OCI-M1 (cell line): Measurements from ENCODE around the gene ZBTB5.
"Not testable (repeated sequence)": the region's sequence is repeated elsewhere in the genome, so short reads cannot be mapped to it uniquely, and the experiment has no call there.

Experiments used
- DNase-seq: peaks from one replicate; lab custom pipeline; 2025; lab: John Stamatoyannopoulos, UW

The ZBTB5 gene

DNA sequence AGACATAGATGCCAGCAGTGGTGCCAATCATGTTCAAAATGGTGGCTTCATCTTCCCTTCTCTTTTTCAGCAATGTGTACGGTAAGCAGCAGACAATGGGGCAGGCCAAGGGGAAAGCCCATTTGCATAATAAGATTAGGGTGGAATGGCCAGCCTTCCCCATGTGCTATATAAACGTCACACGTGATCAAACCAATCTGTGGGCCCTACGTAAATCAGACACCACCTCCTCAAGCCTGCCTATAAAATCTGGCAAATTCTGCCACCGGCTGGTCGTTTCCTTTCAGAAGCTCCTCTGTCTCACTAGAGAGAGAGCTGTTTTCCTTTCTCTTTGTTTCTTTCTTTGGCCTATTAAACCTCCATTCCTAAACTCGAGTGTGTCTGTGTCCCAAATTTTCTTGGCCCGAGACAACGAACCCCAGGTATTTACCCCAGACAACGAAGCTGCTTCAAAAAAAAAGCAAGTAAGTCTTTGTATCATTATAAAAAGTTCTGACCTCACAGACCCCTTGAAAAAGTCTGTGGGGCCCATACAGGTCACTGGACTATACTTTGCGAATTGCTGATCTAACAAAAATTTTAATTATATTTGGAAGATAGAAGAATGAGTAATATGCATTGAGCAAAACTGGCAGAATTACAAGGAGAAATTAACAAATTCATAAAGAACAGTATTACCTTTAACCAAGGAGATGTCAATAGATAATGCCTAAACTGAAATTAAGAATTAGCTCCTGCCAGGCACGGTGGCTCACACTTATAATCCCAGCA, 15.2 kb downstream of the ZBTB5 start:
- no peak for DNase-seq

DNA sequence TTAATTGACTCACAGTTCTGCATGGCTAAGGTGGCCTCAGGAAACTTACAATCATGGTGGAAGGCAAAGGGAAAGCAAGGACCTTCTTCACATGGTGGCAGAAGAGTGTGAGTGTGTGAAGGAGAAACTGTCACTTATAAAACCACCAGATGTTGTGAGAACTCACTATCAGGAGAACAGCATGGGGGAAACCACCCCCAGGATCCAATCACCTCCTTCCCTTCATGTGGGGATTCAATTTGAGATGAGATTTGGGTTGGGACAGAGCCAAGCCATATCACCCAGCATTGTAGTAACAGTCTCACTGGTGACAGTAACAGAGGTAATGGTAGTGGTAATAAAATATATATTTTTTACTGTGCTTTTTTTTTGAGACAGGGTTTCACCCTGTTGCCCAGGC, 18.1 kb downstream of the ZBTB5 start:
- DNase-seq: no peak

DNA sequence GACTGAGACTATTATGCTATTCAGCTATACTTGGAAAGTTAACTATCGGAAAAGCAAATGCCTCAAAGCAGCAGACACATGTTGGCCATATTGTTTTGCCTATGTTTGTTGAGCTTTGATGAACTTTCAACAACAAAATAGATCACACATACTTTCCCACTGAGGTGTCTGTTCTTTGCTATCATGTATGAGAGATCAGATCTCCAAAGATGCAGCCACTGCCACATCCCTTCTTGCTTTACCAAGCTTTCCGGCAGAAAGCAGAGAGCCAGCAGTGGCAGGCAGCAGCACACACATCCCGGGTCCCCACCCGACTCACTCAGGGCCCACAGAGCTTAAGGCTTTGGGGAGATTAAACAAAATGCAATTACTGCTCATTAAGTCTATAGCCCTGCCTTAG, 18.8 kb downstream of the ZBTB5 start:
- no peak for DNase-seq

DNA sequence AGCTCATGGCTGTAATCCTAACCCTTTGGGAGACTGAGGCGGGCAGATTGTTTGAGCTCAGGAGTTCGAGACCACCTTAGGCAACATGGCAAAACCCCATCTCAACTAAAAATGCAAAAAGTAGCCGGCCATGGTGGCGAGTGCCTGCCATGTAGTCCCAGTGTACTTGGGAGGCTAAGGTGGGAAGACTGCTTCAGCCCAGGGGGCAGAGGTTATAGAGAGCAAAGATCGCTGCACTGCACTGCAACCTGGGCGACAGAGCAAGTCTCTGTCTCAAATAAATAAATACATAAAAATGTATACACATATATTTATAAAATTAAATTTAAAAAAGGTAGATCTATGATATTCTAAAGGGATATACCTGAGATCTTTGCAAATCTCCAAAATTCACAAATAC, 19.4 kb downstream of the ZBTB5 start:
- DNase-seq: no peak

DNA sequence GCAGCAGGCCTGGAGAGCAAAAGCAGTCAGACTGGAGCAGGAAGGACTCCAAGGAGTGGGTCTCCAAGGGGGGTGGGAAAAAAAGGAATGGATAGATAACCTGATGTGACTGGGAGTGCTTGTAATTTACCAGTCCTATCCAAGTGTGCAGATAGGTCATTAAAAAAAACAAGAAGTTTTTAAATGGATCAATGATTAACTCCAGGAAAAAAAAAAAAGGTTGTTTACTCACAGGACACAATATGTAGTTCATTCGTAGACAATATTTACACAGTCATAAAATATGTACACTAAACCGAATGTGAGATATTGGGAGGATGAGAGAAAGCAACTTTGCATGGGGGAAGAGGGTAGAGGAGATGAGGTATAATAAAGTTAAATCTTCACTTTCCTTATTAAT, 20.4 kb downstream of the ZBTB5 start:
- no peak for DNase-seq

DNA sequence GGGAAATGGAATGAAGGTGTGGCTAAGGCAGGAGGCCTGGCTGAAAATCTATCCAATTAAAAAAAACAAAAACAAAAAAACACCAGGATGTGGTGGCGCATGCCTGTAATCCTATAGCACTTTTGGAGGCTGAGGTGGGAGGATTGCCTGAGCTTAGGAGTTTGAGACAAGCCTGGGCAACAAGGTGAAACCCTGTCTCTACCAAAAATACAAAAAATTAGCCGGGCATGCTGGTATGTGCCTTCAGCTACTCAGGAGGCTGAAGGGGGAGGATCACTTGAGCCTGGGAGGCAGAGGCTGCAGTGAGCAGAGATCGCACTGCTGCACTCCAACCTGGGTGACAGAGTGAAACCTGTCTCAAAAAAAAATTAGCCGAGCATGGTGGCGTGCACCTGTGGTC, 21.7 kb downstream of the ZBTB5 start:
- DNase-seq: no peak

DNA sequence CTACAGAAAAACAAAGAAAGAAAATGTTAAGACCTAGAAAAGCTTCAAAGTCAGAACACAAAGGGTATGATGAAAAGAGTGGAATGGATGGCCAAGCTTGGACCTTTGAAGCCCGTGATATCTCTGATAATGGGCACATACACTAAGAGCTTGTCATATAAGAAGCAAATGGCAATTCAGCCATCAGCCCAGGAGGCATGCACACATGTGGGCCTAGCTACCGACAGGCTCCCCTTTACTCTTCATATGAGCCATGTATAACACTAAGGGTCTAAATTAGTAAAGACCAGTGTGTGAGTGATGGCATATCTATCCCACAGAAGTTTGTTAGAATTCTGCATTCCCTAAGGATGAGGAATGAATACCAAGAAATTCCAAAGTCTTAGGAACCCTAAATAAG, 22.7 kb downstream of the ZBTB5 start:
- no peak for DNase-seq

DNA sequence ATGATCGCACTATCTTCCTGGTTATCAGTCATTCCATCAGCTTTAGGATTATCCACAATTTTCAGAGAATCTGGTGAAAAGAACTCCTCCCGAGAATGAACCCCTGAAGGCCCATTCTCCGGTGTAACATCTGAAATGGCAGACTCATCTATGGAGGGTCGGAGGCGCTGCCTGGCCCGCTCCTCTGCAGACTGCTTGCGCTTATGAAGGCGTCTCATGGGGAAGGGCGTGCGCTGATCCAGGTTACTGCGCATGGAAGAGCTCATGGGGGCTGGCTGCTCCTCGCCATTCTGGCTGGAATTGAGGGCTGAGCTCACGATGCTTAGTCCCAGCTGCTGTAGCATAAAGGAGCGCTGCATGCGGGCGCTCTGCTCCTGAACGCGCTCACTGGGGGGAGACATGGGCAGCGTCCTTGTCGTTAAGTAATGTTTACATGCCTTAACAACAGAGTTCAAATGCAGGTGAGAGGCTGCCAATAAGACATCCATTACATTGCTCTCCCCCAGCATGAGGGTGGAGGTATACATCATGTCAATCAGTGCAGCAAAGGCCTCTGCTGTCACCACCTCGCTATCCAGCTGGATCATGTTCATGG, 23.4 kb downstream of the ZBTB5 start:
- DNase-seq: no peak

DNA sequence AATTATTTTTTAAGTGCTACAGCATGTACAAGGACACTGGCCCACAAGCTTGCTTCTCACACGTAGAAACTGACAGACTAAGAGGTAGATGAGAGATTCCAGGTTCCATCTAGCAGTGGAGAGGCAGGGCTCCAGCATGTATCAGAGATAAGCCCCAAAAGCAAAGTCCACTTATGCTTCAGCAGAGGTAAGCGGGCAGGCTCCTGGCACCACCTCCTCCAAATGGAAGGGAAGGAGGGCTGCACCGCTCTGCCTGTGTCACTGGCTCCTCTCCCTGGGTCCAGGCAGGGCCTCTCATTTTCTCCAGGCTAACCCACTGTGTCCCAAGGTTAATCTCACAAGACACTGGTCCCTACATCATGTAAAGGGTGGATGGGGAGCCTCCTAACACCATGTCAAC, 26.9 kb downstream of the ZBTB5 start:
- no peak for DNase-seq

DNA sequence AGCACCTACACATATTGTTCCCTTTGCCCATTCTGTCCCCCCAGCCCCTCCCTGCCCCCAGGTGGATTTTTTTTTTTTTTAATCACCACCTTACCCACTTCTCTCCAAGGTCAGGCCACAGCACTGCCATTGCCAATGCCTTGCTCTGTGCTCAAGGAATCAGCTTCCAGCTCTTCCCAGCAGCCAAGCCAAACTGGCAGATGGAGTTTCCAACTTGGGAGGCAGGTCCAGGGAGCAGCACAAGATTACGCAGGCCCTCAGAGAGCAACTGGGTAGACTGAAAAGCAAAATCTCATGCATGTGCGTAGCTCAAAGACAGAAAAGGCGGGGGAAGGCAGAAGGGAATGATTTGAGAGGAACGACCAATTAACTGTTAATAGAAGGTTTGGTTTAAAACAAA, 27.6 kb downstream of the ZBTB5 start:
- no peak for DNase-seq

DNA sequence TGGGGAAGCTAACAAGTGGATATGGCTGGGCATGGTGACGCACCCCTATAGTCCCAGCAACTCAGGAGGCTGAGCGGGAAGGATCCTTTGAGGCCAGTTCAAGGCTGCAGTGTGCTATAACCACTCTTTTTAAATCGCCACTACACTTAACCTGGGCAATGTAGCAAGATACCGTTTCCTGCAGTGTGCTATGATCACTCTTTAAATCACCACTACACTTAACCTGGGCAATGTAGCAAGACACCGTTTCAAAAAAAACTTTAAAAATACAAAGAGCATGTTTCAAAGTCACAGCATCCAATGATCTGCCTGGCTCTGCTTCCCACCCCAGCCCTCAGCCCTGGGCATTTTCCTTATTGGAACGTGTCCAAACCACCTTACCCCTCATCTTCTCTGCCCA, 28.2 kb downstream of the ZBTB5 start:
- no peak for DNase-seq

DNA sequence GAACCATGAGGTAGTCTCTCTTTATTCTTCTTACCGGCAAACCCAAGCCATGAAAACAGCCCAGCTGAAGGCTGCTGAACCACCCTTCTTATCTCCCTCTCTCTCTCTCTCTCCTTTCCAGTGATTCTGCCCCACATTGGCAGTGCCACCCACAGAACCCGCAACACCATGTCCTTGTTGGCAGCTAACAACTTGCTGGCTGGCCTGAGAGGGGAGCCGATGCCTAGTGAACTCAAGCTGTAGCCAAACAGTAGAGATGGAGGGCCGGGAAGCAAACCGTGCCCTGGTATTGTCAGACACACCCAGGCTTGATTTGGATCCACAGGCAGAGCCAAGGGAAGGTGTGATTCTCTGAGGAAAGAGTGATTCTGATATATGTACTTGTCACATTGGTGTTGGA, 28.7 kb downstream of the ZBTB5 start:
- no peak for DNase-seq

DNA sequence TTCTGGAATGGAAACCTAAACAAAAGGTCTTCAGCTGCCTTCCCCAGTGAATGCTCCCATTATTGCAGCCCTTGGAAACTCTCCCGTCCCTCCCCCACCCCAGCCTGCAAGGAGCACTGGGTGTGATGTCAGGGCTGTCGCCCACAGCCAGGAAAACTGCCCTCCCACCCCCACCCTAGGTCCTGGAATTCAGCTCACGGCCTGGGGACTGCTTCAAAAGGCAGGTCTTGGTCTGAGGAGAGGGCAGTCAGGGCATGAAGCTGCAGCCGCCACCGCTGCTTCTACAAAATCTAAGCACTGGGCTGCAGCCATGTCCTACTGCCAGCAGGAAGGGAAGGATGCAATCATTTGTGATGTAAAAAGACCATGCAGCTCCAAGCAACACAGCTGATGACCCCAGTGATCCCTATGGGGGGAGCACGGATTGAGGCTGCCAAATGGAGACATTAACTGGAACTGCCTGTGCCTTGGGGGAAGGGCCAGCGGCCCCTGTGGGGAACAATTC, 31.3 kb downstream of the ZBTB5 start:
- DNase-seq: no peak

DNA sequence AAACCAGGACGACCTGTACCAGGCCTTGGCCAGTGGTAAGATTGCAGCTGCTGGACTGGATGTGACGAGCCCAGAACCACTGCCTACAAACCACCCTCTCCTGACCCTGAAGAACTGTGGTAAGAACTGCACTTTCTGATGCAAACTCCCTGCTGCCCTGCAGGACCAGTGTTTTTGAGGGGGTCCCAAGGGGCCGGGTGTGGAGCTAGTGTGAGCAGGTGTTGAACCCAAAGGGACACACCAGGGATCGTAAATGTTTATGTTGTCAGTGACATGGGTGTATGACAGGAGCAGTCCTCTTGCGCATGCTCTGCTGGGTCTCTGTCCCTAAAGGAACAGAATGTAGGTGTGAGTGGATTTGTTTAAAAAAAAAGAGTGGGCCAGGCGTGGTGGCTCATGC, 33.2 kb downstream of the ZBTB5 start:
- no peak for DNase-seq

DNA sequence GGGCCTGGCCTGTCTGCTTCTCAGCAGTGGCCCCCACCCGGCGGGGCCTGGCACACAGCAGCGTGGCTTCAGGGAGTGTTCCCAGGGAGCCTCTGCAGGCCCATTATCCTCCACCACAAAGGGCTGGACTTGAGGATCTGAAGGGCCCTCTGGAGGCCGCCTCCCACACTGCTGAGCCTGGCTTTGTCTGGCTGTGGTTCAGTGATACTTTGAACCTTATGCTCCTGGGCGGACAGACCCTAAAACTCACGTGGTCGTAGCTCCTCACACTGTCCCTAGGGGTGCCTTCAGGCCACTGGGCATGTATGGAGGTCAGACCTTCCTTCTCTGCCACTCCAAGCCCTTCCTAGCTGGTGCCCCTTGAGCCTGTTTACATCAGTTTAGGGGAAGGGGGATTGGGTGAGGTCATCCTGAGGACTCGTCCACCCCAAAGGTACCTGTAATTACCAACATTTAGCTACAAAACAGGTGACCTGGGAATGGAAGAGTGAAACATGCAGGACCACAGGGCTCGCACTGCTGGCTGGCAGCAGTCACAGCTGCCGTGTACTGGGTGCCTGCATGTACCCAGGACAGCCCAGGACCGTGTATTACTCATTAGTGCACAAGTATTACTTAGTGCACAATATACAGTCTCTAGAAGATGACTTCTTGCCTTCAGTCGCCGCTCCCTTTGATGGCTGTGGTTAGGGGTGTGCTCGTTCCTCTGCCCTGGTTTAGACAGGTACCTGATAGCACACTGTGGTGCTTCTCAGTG, 34.2 kb downstream of the ZBTB5 start:
- no peak for DNase-seq

DNA sequence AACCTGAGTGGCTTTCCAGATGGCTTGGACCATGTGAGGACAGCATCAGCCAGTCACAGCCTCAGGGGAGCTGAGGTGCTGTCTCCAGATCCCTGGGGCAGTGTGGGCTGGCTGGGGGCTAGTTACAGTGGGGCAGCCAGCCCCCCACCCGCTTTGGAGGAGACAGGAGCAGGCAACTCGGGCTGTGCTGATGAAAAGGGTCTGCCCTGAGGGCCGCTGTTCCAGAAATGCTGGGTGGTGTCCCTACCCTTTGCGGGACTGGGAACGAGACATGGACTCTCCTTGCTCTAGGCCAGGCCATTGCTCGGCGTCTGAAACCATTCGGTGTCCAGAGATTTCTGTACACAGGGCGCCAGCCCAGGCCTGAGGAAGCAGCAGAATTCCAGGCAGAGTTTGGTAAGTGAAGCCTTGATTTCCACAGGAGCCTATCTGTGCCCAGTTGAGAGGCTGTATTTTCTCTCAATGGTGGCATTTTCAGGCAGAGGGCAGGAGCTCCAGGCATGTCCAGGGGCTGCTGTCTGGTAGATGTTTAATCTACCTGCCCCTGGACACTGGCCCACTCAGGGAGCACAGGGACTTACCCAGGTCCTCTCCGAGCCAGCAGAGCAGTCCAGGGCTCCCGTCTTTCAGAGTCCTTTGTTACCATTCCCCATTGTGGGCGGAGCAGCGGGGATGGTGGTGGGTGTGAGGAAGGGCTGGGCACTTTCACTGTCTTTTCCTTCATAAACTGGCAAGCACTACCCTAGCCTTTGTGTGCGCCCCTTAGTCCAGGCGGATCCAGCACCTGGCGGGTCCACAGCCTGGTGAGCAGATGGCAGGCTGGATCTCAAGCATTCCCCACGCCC, 35.6 kb downstream of the ZBTB5 start:
- DNase-seq: no peak

DNA sequence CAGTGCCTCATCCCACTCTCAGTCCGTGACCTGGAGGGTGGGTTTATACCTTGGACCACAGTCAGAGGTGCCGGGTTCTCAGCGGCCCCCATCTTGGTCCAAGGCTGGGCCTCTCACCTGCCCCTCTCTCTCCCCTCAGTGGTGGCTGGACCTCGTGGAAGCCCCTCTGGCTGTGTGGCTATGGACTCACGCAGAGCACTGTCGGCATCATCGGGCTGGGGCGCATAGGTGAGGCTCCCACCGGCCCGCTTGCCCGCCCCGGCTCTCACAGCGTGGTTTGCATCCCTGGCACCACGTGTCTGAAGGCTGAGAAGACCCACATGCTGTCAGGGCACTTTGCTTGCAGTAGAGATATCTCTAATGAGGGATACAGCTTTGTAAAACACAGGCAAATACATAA, 36.9 kb downstream of the ZBTB5 start:
- no peak for DNase-seq

DNA sequence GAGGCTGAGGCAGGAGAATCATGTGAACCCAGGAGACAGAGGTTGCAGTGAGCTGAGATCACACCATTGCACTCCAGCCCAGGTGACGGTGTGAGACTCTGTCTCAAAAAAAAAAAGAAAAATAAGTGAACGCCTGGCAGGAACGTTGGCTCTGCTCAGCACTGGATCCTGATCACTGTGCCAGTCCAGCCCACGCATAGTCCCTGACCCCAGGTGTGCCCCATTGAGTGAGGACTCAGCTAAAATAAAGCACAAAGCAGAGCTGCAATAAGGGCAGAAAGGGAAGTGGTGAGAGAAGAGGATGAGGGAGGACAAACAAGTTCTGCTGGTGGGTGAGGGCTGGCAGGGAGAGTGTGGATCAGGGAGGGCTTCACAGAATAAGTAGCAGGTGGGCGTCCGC, 38.4 kb downstream of the ZBTB5 start:
- no peak for DNase-seq

DNA sequence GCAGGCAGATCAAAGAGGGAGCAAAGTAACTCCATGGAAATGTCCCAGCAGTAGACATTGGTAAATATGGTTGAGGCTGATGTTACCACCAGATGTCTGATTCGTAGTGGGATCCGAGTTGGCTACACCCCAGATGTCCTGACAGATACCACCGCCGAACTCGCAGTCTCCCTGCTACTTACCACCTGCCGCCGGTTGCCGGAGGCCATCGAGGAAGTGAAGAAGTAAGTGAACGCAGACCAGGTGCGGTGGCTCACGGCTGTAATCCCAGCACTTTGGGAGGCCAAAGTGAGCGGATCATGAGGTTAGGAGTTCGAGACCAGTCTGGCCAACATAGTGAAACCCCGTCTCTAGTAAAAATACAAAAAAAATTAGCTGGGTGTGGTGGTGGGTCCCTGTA, 38.8 kb downstream of the ZBTB5 start:
- DNase-seq: not testable (repeated sequence)

DNA sequence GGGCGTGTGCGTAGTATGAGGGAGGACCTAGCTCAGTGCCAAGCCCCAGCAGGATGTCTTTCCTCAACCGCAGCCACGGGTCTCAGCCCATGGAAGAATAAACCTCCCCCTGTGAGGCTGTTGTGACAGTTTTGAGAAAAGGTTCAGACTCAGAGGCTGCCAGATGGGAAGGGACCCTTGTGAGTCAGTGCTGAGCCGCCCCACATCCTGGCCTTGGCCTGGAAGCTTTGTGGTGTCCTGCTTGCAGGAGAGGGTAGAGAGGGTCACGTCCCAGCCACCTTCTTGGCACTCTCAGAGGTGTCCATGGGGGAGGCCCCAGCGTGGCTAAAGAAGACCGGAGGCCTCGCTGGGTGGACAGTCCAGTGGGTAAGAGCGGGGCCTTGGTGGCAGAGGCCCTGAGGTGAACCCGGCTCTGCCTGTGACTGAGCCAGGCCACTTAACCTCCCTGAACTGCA, 39.9 kb downstream of the ZBTB5 start:
- no peak for DNase-seq

DNA sequence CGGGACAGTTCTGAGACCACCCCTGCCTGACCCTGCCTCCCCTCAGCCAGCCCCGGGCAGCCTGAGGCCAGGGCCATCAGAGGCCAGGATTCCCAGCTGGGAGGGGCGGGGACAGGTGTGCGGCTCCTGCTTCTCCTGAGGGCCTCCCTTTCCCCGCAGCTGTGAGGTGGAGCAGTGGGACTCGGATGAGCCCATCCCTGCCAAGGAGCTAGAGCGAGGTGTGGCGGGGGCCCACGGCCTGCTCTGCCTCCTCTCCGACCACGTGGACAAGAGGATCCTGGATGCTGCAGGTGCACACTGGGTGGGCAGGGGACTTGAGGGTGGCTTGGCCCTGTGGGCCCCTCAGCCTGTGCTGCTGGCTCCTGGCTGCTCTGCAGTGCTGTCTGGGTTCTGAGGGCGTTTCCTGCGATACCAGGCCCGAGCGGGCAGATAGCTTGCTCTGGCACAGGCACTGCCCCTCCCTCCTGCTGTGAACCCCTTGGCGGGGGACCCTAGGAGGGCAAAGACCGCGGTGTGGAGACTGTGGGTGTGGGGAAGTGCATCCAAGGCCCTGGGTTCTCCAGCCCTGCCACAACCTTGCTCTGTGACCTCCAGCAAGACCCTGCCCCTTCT, 40.5 kb downstream of the ZBTB5 start:
- no peak for DNase-seq

DNA sequence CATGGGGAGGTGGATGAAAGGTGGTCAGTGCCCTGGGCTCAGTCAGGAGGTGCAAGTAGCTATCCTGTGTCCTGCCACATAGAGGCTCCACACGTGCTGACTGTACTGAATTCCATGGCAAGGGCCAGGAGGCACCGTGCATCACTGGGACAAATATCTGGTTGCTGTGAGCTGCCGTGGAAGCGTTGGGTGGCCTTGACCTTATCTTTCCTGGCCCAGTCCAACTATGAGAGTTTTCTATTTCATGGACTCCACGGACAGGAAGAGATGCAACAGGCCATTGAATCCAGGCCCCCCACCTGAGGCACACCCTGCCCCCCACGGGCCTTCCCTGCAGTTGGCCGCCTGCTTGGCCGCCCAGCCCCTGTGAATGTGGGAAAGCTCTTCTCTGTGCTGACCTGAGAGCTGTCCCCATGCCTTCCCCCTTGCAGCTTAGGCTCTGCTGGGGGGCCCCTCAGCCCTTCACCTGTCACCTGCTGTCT, 41.0 kb downstream of the ZBTB5 start:
- DNase-seq: no peak
